Activated B cell treated with CpG ODN at 0.5 μM for 24 hours (primary cell): ENCODE results near the gene ARHGAP10. TPM values are rescaled to one million over a fixed set of nuclear protein-coding genes. Genes with fewer than 3 reads are reported as not detected.

Experiments
- ATAC-seq: fragments of 200-7000 bp; cut with Tn5 transposase; one replicate; pipeline ENCODE4 v1.10.0; 2021; ENCODE audit warnings: low read depth, mild to moderate bottlenecking, moderate library complexity
- CTCF ChIA-PET: fragments of 350-600 bp; sonication (Branson Sonifier 250); formaldehyde crosslinking; loops from one replicate; lab custom pipeline; 2021; ENCODE audit warnings: antibody characterized with exemption; lab: Charles Lee
- POLR2A ChIA-PET: fragments of 350-600 bp; sonication (Branson Sonifier 250); formaldehyde crosslinking; loops from one replicate; lab custom pipeline; 2021; ENCODE audit warnings: antibody characterized with exemption; lab: Charles Lee
- DNase-seq: peaks from one replicate; pipeline ENCODE4 v3.0.0; 2022
- H3K27ac Mint-ChIP-seq: one replicate; pipeline ENCODE4 v1.8.0; 2020; ENCODE audit warnings: mixed read lengths
- H3K27me3 Mint-ChIP-seq: one replicate; pipeline ENCODE4 v1.8.0; 2021; ENCODE audit warnings: mixed read lengths
- H3K36me3 Mint-ChIP-seq: one replicate; pipeline ENCODE4 v1.8.0; 2021; ENCODE audit warnings: low read depth, mixed read lengths
- H3K4me1 Mint-ChIP-seq: one replicate; pipeline ENCODE4 v1.8.0; 2021; ENCODE audit warnings: mixed read lengths
- H3K4me3 Mint-ChIP-seq: one replicate; pipeline ENCODE4 v1.8.0; 2020; ENCODE audit warnings: mild to moderate bottlenecking, mixed read lengths
- H3K9me3 Mint-ChIP-seq: one replicate; pipeline ENCODE4 v1.8.0; 2020; ENCODE audit warnings: mixed read lengths
- intact Hi-C: fragments of 100-400 bp; cut with micrococcal nuclease; formaldehyde crosslinking; loops from one replicate; pipeline ENCODE4 v1.15.1; 2024
- total RNA-seq: library from RNA; stranded (reverse); gene quantifications from 2 replicates; pipeline ENCODE4 v1.2.3, GENCODE V29; 2022
- TF ChIP-seq, protein P1 (sequence below): fragments of 200-600 bp; IDR thresholded peaks from one replicate; pipeline ENCODE4 v1.8.0; 2022; ENCODE audit warnings: antibody characterized with exemption, mild to moderate bottlenecking

The ARHGAP10 gene
- total RNA-seq, 1 donor from 2014 or later: 0.60 TPM

DNA sequence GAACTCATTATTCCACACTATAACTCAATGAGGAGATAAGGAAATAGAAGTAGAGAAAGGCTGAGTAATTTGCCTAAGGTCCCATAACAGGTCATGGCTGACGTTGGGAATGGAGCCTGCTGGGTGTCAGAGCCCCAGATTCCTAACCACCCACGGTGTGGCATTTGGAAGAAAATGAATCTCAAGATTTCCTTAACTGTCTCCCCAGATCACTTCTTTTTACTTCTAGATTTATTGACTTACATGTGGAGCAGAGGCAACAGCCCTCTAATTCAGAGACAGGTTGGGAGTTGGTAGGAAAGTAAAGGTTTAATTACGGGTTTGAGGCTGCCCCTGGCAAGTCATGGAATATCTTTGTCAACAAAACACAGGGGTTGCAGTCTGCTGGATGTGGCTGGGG lies 134.0 kb downstream of the ARHGAP10 start:
- CTCF ChIA-PET: interaction anchor here (1.1 to 3.2 kb wide), 11 partner anchors 9 to 847 kb away, joined by 3 to 19 read pairs (median 7); no protein-coding TSS in a partner anchor

DNA sequence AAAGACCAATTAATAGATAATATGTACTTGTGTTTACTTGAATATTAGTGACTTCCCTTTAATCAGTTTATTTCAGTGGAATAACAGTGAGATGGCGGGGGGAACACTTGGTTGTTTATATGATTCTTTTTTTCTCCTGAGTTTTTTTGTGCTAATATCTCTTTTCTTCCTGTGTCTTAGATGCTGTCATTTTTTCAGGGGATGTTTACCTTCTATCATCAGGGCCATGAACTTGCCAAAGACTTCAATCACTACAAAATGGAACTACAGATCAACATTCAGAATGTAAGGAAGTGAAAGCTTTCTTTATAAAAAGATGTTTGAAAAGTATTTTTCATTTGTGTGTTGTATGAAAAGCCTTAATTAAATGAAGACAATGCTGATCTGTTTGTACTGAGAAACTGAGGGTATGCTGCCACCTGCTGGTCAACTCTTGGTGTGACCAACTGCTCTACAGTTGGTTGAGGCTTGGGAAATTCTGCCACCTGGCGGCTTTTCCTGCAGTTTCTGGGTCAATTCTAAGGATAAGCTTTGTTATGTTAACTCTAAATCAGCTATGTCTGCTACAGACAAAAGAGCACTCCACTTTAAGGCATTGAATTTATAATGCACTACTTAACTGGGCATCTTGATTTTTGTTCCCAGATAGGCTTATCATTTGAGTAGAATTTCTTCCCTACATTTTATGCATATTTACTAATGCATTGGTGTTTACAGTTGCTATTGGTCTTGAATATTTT lies 134.8 kb downstream of the ARHGAP10 start:
- peak; percentile 61 for DNase-seq
- Mint-ChIP-seq H3K4me1 (no peaks in the 10 kb centered on the region), H3K9me3 (no peaks in the 10 kb centered on the region), H3K4me3 (no peak overlapping the region), H3K27me3 (no peaks in the 10 kb centered on the region), H3K36me3 (no peaks in the 10 kb centered on the region), H3K27ac (no peak overlapping the region)
- peak; percentile 95 for ATAC-seq
- intact Hi-C loops: loop anchor here (1.0 to 10.0 kb wide), 4 partner anchors 158 to 1522 kb away; no protein-coding TSS in a partner anchor
- POLR2A ChIA-PET: interaction anchor here (0.6 kb wide), 1 partner anchor 182 kb away, joined by 11 read pairs; no protein-coding TSS in a partner anchor
- TF ChIP-seq, protein P1, sequence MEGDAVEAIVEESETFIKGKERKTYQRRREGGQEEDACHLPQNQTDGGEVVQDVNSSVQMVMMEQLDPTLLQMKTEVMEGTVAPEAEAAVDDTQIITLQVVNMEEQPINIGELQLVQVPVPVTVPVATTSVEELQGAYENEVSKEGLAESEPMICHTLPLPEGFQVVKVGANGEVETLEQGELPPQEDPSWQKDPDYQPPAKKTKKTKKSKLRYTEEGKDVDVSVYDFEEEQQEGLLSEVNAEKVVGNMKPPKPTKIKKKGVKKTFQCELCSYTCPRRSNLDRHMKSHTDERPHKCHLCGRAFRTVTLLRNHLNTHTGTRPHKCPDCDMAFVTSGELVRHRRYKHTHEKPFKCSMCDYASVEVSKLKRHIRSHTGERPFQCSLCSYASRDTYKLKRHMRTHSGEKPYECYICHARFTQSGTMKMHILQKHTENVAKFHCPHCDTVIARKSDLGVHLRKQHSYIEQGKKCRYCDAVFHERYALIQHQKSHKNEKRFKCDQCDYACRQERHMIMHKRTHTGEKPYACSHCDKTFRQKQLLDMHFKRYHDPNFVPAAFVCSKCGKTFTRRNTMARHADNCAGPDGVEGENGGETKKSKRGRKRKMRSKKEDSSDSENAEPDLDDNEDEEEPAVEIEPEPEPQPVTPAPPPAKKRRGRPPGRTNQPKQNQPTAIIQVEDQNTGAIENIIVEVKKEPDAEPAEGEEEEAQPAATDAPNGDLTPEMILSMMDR: peak; percentile 99
- CTCF ChIA-PET: interaction anchor here (0.6 to 3.2 kb wide), 45 partner anchors 9 to 1295 kb away, joined by 3 to 19 read pairs (median 4); no protein-coding TSS in a partner anchor

More for the DNA sequence above, 134.0 kb downstream of the ARHGAP10 start:
- Mint-ChIP-seq H3K36me3 (no peaks in the 10 kb centered on the region), H3K27ac (no peak overlapping the region), H3K4me3 (no peak overlapping the region), H3K4me1 (no peaks in the 10 kb centered on the region), H3K27me3 (no peaks in the 10 kb centered on the region), H3K9me3 (no peaks in the 10 kb centered on the region)
- POLR2A ChIA-PET: no interaction called here
- ATAC-seq (no peak), DNase-seq (no peak)
- TF ChIP-seq, protein P1: no peak
- intact Hi-C loops: loop anchor here (1.0 to 10.0 kb wide), 4 partner anchors 158 to 1521 kb away; no protein-coding TSS in a partner anchor

DNA sequence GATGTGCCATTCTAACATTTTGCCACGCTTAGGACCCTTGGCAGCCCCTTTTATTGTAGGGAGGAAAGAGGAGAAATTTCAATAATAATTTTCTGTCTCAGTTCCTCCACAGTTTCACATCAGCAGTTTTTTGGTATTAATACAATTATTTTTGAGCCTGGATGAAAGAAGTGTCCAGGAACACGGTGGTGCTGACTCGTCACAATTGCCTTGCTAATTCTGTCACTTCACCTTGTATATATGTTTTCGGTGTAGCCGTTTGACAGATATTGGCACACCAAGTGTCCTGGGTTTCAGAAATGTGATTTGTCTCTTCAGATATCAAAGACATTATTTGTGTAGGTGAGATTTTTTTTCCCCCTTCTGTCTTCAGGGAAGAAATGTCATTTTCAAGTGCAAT lies 142.2 kb downstream of the ARHGAP10 start:
- H3K4me3 Mint-ChIP-seq: no peak overlapping the region
- no peak overlapping the region for H3K27ac Mint-ChIP-seq
- DNase-seq (no peak), ATAC-seq (no peak)
- POLR2A ChIA-PET: no interaction called here
- H3K36me3 Mint-ChIP-seq: no peaks in the 10 kb centered on the region
- intact Hi-C loops: no loop called here
- no peaks in the 10 kb centered on the region for H3K27me3 Mint-ChIP-seq
- no peaks in the 10 kb centered on the region for H3K4me1 Mint-ChIP-seq
- CTCF ChIA-PET: no interaction called here
- TF ChIP-seq, protein P1: no peak
- H3K9me3 Mint-ChIP-seq: no peaks in the 10 kb centered on the region

DNA sequence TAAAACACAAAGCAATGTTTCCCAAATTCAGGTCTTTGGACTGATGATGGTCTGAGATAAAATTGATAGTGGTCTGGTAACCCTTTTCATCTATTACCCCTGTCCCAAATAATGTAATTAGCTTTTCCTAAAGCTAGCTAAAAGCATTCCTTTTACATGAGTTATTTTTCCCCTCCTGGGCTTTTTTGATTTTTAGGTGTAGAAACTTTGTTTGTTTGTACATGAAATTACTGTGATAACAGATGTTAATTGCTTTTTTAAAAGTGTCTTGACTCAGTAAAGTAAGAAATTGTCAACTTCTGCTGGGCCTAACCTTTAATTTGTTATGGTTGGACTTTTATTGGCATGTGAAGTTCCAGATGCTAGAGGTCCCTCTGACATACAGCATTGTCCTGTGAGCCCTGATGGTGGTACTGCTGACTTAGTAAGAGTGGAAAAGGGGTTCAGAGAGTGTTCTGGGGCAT lies 145.5 kb downstream of the ARHGAP10 start:
- POLR2A ChIA-PET: no interaction called here
- H3K27me3 Mint-ChIP-seq: no peaks in the 10 kb centered on the region
- ATAC-seq (no peak), DNase-seq (no peak)
- no peaks in the 10 kb centered on the region for H3K36me3 Mint-ChIP-seq
- H3K4me1 Mint-ChIP-seq: no peaks in the 10 kb centered on the region
- TF ChIP-seq, protein P1: no peak
- H3K4me3 Mint-ChIP-seq: no peak overlapping the region
- intact Hi-C loops: no loop called here
- CTCF ChIA-PET: interaction anchor here (1.3 kb wide), 1 partner anchor 10 kb away, joined by 4 read pairs; no protein-coding TSS in a partner anchor
- H3K27ac Mint-ChIP-seq: no peak overlapping the region
- H3K9me3 Mint-ChIP-seq: no peaks in the 10 kb centered on the region

DNA sequence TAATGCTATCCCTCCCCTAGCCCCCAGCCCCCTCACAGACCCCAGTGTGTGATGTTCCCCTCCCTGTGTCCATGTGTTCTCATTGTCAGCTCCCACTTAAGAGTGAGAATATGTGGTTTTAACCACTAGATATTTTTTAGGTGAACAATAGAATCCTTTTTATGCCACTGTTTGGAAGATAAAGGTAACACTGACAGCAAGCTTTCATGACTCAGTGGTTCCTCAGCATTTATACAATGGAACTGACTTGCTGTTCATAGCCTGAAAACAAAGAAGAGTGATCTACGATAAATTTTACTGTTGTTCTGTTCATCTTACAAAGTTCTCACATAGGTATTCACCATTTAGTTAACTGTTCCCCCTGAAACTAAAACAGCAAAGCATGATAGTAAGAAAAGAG lies 147.8 kb downstream of the ARHGAP10 start:
- Mint-ChIP-seq H3K9me3 (peaks cover 2% of the 10 kb centered on the region), H3K4me1 (no peaks in the 10 kb centered on the region), H3K36me3 (no peaks in the 10 kb centered on the region), H3K27ac (no peak overlapping the region), H3K4me3 (no peak overlapping the region), H3K27me3 (no peaks in the 10 kb centered on the region)
- CTCF ChIA-PET: interaction anchor here (1.3 kb wide), 1 partner anchor 13 kb away, joined by 3 read pairs; no protein-coding TSS in a partner anchor
- POLR2A ChIA-PET: no interaction called here
- intact Hi-C loops: no loop called here
- no peak for DNase-seq
- TF ChIP-seq, protein P1: no peak
- ATAC-seq: no peak
